Stimulated activated naive B cell treated with anti-CD40 and anti-IgM and Interleukin-4, amounts not matched to agents 10 μg/mL and 1 μg/mL and 100 μg/mL, for 72 hours (primary cell): ENCODE measurements around the gene RTL10.
"Not testable (repeated sequence)": the region's sequence is repeated elsewhere in the genome, so short reads cannot be mapped to it uniquely, and the experiment has no call there.

Experiments used
- ATAC-seq, 2 donors: fragments of 150-1000 bp; cut with Tn5 transposase; replicated peaks; 2 replicates each; pipeline ENCODE4 v1.10.0; 2021; ENCODE audit warnings: moderate library complexity in 1 of 2
- DNase-seq: peaks from one replicate; pipeline ENCODE4 v3.0.0; 2021
- H3K27ac Mint-ChIP-seq: one replicate; pipeline ENCODE4 v1.8.0; 2022; ENCODE audit warnings: mild to moderate bottlenecking, mixed read lengths
- H3K27me3 Mint-ChIP-seq, 2 donors: one replicate each; pipeline ENCODE4 v1.8.0; 2022; ENCODE audit warnings: mixed read lengths in 2 of 2
- H3K36me3 Mint-ChIP-seq, 2 donors: one replicate each; pipeline ENCODE4 v1.8.0; 2022; ENCODE audit warnings: mixed read lengths in 2 of 2, mild to moderate bottlenecking in 1 of 2
- H3K4me1 Mint-ChIP-seq, 2 donors: one replicate each; pipeline ENCODE4 v1.8.0; 2022; ENCODE audit warnings: mixed read lengths in 2 of 2, mild to moderate bottlenecking in 1 of 2
- H3K4me3 Mint-ChIP-seq, 2 donors: one replicate each; pipeline ENCODE4 v1.8.0; 2022; ENCODE audit warnings: mild to moderate bottlenecking in 2 of 2, mixed read lengths in 2 of 2, moderate library complexity in 1 of 2
- H3K9me3 Mint-ChIP-seq, 2 donors: one replicate each; pipeline ENCODE4 v1.8.0; 2022; ENCODE audit warnings: mixed read lengths in 2 of 2, mild to moderate bottlenecking in 1 of 2

Gene RTL10

GRCh38 chr22:19884161-19884953 is 29.7 kb upstream of the RTL10 start:
- Mint-ChIP-seq H3K9me3 (no peaks in the 10 kb centered on the region), H3K27ac (no peak overlapping the region), H3K4me3 (no peak overlapping the region), H3K4me1 (peaks cover 19 to 23% of the 10 kb centered on the region in 2 donors), H3K36me3 (peaks cover 4 to 5% of the 10 kb centered on the region in 2 donors), H3K27me3 (no peaks in the 10 kb centered on the region)
- DNase-seq (no peak), ATAC-seq (no peak)

GRCh38 chr22:19883446-19883845 is 28.8 kb upstream of the RTL10 start:
- not testable (repeated sequence) for H3K36me3 Mint-ChIP-seq

GRCh38 chr22:19882446-19883381 is 28.0 kb upstream of the RTL10 start:
- peaks cover 1 to 9% of the 10 kb centered on the region in 2 donors for H3K36me3 Mint-ChIP-seq
- ATAC-seq = no peak
- DNase-seq = no peak
- H3K27ac Mint-ChIP-seq = peak overlapping the region; percentile 14
- H3K4me1 Mint-ChIP-seq = peaks cover 19 to 23% of the 10 kb centered on the region in 2 donors
- no peaks in the 10 kb centered on the region for H3K9me3 Mint-ChIP-seq
- H3K27me3 Mint-ChIP-seq = no peaks in the 10 kb centered on the region
- H3K4me3 Mint-ChIP-seq = no peak overlapping the region

More at GRCh38 chr22:19883446-19883845, 28.8 kb upstream of the RTL10 start:
- not testable (repeated sequence) for H3K27ac Mint-ChIP-seq, ATAC-seq, DNase-seq, H3K4me3 Mint-ChIP-seq, H3K27me3 Mint-ChIP-seq, H3K9me3 Mint-ChIP-seq
- peaks cover 19 to 23% of the 10 kb centered on the region in 2 donors for H3K4me1 Mint-ChIP-seq

- DNase-seq = no peak
These were observed 26.3 kb upstream of the RTL10 start for GRCh38 chr22:19880786-19881569.

GRCh38 chr22:19879992-19880785 is 25.5 kb upstream of the RTL10 start:
- DNase-seq = no peak
- Mint-ChIP-seq H3K9me3 (no peaks in the 10 kb centered on the region), H3K4me1 (no peaks in the 10 kb centered on the region), H3K4me3 (no peak overlapping the region), H3K36me3 (peaks cover 0 to 5% of the 10 kb centered on the region in 2 donors), H3K27me3 (no peaks in the 10 kb centered on the region), H3K27ac (no peak overlapping the region)
- no peak for ATAC-seq

More at GRCh38 chr22:19880786-19881569, 26.3 kb upstream of the RTL10 start:
- H3K9me3 Mint-ChIP-seq = no peaks in the 10 kb centered on the region
- peaks cover 1 to 9% of the 10 kb centered on the region in 2 donors for H3K36me3 Mint-ChIP-seq
- H3K27me3 Mint-ChIP-seq = no peaks in the 10 kb centered on the region
- H3K4me1 Mint-ChIP-seq = peaks cover 5 to 6% of the 10 kb centered on the region in 2 donors
- H3K4me3 Mint-ChIP-seq = no peak overlapping the region
- no peak for ATAC-seq
- no peak overlapping the region for H3K27ac Mint-ChIP-seq

GRCh38 chr22:19879643-19879991 is 24.9 kb upstream of the RTL10 start:
- H3K4me1 Mint-ChIP-seq = no peaks in the 10 kb centered on the region
- no peaks in the 10 kb centered on the region for H3K27me3 Mint-ChIP-seq
- H3K4me3 Mint-ChIP-seq = no peak overlapping the region
- DNase-seq (no peak), ATAC-seq (no peak)
- no peak overlapping the region for H3K27ac Mint-ChIP-seq
- H3K36me3 Mint-ChIP-seq = peaks cover 0 to 5% of the 10 kb centered on the region in 2 donors
- H3K9me3 Mint-ChIP-seq = no peaks in the 10 kb centered on the region

GRCh38 chr22:19879246-19879570 is 24.5 kb upstream of the RTL10 start:
- Mint-ChIP-seq H3K4me3 (no peak overlapping the region), H3K36me3 (peaks cover 0 to 5% of the 10 kb centered on the region in 2 donors)
- no peak for DNase-seq

GRCh38 chr22:19878461-19879245 is 24.0 kb upstream of the RTL10 start:
- no peak for ATAC-seq
- Mint-ChIP-seq H3K36me3 (peaks cover 0 to 5% of the 10 kb centered on the region in 2 donors), H3K27me3 (no peaks in the 10 kb centered on the region), H3K27ac (no peak overlapping the region), H3K4me3 (no peak overlapping the region), H3K9me3 (no peaks in the 10 kb centered on the region), H3K4me1 (no peaks in the 10 kb centered on the region)
- no peak for DNase-seq

More at GRCh38 chr22:19879246-19879570, 24.5 kb upstream of the RTL10 start:
- Mint-ChIP-seq H3K27ac (no peak overlapping the region), H3K4me1 (no peaks in the 10 kb centered on the region), H3K27me3 (no peaks in the 10 kb centered on the region), H3K9me3 (no peaks in the 10 kb centered on the region)
- ATAC-seq = no peak

- ATAC-seq = no peak
- Mint-ChIP-seq H3K4me1 (no peaks in the 10 kb centered on the region), H3K9me3 (no peaks in the 10 kb centered on the region), H3K27me3 (no peaks in the 10 kb centered on the region), H3K4me3 (no peak overlapping the region), H3K27ac (no peak overlapping the region), H3K36me3 (peaks cover 0 to 5% of the 10 kb centered on the region in 2 donors)
- DNase-seq = no peak
These were observed 23.1 kb upstream of the RTL10 start for GRCh38 chr22:19877626-19878339.

- H3K4me3 Mint-ChIP-seq = no peak overlapping the region
- H3K9me3 Mint-ChIP-seq = no peaks in the 10 kb centered on the region
- H3K27me3 Mint-ChIP-seq = no peaks in the 10 kb centered on the region
- H3K4me1 Mint-ChIP-seq = no peaks in the 10 kb centered on the region
- no peak for DNase-seq
- H3K27ac Mint-ChIP-seq = no peak overlapping the region
- peaks cover 0 to 5% of the 10 kb centered on the region in 2 donors for H3K36me3 Mint-ChIP-seq
- ATAC-seq = no peak
These were observed 22.4 kb upstream of the RTL10 start for GRCh38 chr22:19876941-19877625.

- ATAC-seq (no peak), DNase-seq (no peak)
- Mint-ChIP-seq H3K4me3 (no peak overlapping the region), H3K27ac (no peak overlapping the region), H3K4me1 (no peaks in the 10 kb centered on the region), H3K36me3 (peaks cover 0 to 5% of the 10 kb centered on the region in 2 donors), H3K27me3 (no peaks in the 10 kb centered on the region), H3K9me3 (no peaks in the 10 kb centered on the region)
These were observed 21.8 kb upstream of the RTL10 start for GRCh38 chr22:19876314-19876940.
